ENCODE measurements around the gene POU4F1.

Gene POU4F1

DNA sequence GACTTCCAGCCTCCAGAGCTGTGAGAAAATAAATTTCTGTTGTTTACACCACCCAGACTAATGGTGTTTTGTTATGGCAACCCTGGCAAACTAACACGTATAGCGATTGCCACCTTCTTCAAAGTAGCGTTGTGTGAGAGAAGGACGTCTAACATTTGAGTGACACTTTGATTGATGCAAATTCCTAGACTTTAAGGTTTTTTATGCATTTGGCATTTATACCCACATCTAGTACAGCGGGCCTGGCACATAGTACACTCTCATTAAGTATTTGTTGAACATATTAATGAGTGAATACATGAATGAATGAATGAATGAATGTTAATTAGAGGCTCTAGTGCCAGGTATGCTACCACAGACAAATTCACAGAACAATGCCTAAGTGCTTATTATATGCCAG, 36.7 kb downstream of the POU4F1 start:
- no peak for DNase-seq (ENCODE audit: extremely low read depth, low read depth)
- TF ChIP-seq, protein P1, sequence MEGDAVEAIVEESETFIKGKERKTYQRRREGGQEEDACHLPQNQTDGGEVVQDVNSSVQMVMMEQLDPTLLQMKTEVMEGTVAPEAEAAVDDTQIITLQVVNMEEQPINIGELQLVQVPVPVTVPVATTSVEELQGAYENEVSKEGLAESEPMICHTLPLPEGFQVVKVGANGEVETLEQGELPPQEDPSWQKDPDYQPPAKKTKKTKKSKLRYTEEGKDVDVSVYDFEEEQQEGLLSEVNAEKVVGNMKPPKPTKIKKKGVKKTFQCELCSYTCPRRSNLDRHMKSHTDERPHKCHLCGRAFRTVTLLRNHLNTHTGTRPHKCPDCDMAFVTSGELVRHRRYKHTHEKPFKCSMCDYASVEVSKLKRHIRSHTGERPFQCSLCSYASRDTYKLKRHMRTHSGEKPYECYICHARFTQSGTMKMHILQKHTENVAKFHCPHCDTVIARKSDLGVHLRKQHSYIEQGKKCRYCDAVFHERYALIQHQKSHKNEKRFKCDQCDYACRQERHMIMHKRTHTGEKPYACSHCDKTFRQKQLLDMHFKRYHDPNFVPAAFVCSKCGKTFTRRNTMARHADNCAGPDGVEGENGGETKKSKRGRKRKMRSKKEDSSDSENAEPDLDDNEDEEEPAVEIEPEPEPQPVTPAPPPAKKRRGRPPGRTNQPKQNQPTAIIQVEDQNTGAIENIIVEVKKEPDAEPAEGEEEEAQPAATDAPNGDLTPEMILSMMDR (IDR thresholded peaks at IDR 0.05; ENCODE audit: low read depth, low read length, missing control alignments): no peak
- no peak overlapping the region for H3K4me3 ChIP-seq (replicated peaks; ENCODE audit: low read depth, low read length)

DNA sequence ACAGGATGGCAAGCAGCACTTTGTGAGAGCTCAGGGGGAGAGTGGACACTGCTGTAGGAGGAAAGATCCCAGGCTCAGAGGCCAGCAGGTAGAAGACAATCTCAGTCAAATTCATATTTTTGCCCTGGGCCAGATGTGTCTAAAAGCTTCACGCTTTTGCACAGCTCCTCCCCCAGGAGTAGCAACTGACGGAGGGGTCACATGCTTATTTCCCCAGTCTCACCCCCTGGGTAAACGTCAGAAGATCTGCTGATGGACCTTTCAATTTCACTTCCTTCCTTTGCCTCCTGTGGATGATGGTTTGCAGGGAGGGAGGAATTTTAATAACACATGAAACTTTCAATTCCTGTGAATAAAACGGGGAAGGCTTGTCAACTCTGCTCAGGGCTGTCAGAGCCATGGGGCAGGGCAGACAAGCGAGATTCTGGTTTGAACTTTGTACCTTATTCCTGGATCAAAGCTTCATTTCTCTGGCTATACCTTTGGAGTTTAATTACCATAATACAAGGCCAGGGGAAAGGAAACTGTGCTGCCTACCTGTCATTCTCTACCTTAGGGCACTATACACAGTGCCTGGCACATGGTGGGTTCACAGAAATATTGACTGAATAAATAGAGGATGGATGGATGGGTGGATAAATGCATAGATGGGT, 41.0 kb downstream of the POU4F1 start:
- no peak overlapping the region for H3K4me3 ChIP-seq (replicated peaks; ENCODE audit: low read depth, low read length)
- TF ChIP-seq, protein P1 (IDR thresholded peaks at IDR 0.05; ENCODE audit: low read depth, low read length, missing control alignments): no peak
- DNase-seq (ENCODE audit: extremely low read depth, low read depth): no peak
